GM13976 (cell line): Measurements from ENCODE around the gene CPSF4L.

Source experiments
- DNase-seq: peaks from one replicate; pipeline ENCODE4 v3.0.0; 2012; ENCODE audit warnings: low spot score
- in situ Hi-C: fragments of 300-500 bp; cut with MboI; formaldehyde crosslinking; loops from one replicate; pipeline ENCODE4 v1.12.0; 2022; ENCODE audit warnings: low sequenced_read_pairs, mixed read lengths, inconsistent platforms; ENCODE audit not compliant: unreplicated experiment
- TF ChIP-seq, protein P1 (sequence below): IDR thresholded peaks from 2 replicates; pipeline ENCODE4 v1.5.1; 2012; ENCODE audit warnings: borderline replicate concordance, mild to moderate bottlenecking; ENCODE audit not compliant: insufficient read depth; ENCODE audit errors: extremely low read depth, missing control alignments, control extremely low read depth

The CPSF4L gene

DNA sequence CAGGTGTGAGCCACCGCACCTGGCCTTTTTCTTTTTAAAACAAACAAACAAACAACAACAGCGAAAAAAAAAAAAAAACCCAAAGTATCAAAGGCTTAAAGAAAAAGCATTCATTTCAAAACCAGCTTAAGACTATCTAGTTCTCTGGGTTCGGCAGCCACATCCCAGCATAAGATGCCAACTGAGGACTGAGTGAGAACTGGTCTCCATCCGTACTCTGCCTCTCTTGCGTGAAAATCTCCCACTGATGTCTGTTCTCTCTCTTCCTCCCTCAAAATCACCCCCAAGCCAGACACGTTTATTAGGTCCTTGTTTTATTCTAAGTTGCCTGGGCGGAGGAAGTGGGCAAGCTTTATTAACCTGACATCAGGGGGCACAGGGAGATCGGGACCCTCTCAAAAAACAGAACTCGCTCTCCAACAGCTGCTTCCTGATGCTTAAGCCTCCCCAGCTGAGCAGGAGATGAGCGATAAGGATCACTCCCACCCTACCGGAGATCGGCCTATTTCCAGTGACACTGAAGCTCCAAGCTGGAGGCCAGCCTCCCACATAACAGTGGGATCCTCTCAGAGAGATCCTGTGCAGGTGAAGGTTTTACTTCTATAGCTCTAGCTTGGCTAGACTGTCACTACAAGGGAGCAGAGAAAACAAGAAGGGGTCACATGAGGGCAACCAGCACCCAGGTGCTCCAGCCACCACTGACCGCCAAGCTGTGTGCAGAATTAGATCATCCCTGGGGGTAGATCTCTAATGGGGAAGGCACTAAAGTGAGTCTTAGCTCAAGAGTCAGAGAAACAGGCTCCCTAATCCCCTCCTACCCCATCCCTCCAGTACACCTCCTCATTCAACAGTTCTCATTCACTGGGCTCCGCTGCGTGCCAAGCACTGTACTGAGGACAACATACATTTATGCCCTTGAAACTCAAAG lies 36.5 kb upstream of the CPSF4L start:
- in situ Hi-C loops: no loop called here
- DNase-seq: no peak
- TF ChIP-seq, protein P1, sequence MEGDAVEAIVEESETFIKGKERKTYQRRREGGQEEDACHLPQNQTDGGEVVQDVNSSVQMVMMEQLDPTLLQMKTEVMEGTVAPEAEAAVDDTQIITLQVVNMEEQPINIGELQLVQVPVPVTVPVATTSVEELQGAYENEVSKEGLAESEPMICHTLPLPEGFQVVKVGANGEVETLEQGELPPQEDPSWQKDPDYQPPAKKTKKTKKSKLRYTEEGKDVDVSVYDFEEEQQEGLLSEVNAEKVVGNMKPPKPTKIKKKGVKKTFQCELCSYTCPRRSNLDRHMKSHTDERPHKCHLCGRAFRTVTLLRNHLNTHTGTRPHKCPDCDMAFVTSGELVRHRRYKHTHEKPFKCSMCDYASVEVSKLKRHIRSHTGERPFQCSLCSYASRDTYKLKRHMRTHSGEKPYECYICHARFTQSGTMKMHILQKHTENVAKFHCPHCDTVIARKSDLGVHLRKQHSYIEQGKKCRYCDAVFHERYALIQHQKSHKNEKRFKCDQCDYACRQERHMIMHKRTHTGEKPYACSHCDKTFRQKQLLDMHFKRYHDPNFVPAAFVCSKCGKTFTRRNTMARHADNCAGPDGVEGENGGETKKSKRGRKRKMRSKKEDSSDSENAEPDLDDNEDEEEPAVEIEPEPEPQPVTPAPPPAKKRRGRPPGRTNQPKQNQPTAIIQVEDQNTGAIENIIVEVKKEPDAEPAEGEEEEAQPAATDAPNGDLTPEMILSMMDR: no peak

- TF ChIP-seq, protein P1: no peak
- no peak for DNase-seq
- in situ Hi-C loops: no loop called here
Measured at GRCh38 chr17:73293480-73293911, 31.8 kb upstream of the CPSF4L start.

GRCh38 chr17:73293031-73293430 lies 31.4 kb upstream of the CPSF4L start:
- no peak for DNase-seq
- in situ Hi-C loops: no loop called here
- TF ChIP-seq, protein P1: no peak

DNA sequence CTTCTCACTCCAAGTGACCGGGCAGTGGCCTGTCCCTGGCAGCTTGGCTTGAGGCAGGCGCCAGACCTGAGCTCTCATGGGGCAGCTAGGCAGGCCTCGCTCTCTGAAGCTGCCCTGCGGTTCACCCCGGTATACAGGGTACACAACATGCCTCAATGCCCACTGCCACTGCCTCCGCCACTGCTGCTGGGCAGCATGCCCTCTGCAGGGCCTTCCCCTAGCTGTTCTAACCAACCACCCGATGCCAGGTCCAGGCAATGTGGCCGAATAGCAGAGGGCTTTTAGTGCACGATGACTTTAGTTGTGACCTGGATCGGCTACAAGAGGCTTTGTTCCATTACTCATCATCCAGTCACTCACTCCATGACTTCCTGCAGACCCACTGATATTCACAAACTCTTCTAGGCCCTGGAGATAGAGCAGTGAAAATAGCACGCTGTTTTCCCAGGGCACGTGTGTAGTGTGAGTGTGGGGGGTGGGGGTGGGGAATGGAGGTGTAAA lies 30.4 kb upstream of the CPSF4L start:
- DNase-seq: no peak
- in situ Hi-C loops: no loop called here
- TF ChIP-seq, protein P1: no peak

GRCh38 chr17:73291260-73291801 lies 29.7 kb upstream of the CPSF4L start:
- in situ Hi-C loops: no loop called here
- TF ChIP-seq, protein P1: no peak
- peak; percentile 68 for DNase-seq

DNA sequence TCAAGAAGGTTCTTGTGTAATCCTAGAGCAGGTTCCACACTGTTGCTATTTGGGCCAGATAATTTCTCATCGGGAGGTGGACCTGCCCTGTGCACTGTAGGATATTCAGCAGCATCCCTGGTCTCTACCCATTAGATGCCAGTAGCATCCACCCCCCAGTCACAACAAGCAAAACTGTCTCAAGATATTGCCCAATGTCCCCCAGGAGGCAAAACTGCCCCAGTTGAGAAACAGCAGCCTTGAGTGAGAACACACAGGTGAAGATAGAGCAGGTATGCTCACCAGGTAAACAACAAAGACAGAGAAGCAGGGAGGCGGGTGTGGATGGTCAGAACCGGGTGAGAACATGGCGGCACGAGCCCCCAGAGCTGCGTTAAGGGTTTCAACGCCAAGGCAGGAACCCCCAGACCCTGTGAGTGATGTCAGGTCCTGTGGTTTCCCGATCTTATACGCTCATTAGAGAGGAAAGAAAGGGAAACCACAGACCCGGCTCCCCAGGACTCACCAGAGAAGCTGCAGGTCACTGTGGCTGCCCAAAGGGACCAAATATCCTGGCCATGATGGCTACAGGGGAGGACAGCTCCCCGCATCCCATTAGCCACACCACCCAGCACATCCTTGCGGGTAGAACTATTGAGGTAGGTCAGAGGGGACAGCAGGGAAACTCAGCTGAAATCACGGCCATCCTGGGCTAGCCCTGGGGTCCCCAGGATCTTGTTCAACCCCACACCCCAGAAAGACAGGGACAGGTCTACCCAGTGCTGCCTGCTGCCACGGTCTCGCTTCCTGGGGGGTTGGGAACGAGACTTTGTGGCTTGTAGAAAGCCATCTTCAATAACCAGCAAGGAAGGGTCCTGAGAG lies 28.9 kb upstream of the CPSF4L start:
- DNase-seq: no peak
- in situ Hi-C loops: no loop called here
- TF ChIP-seq, protein P1: no peak
